SK-N-SH (cell line): ENCODE measurements around the gene EXPH5. TPM values are rescaled to one million over a fixed set of nuclear protein-coding genes. Genes with fewer than 3 reads are reported as not detected.

ENCODE experiments used
- CTCF ChIA-PET: fragments of 300-600, 350-600 bp; formaldehyde crosslinking; extraction: SDS; loops from one replicate; lab custom pipeline; 2021; lab: Yijun Ruan, JAX
- POLR2A ChIA-PET: fragments of 350-600 bp; sonication (Branson Sonifier 250); formaldehyde crosslinking; extraction: SDS; loops from one replicate; lab custom pipeline; 2020; ENCODE audit warnings: antibody characterized with exemption, inconsistent platforms; lab: Yijun Ruan, JAX
- DNase-seq: peaks from one replicate; pipeline ENCODE4 v3.0.0; 2012
- H2AFZ ChIP-seq: fragments of 200-600 bp; sonication (generic); 2 replicates; pipeline ENCODE4 v1.8.1; 2016; ENCODE audit warnings: antibody characterized with exemption, mild to moderate bottlenecking, low read depth
- H3F3A ChIP-seq: fragments of 200-600 bp; sonication (generic); replicated peaks from 2 replicates; pipeline ENCODE3; 2016; ENCODE audit warnings: antibody characterized with exemption, mild to moderate bottlenecking; ENCODE audit not compliant: insufficient read depth
- H3K27ac ChIP-seq, 2 experiments: fragments of 200-500 bp in 1 of 2; fragments of 200-600 bp in 1 of 2; sonication (Bioruptor generic) in 1 of 2; sonication (generic), shearing (Covaris generic) in 1 of 2; 2 replicates each; pipeline versions ENCODE4 v1.5.1 to v1.6.1; 2014 to 2016; ENCODE audit warnings: low read depth in 2 of 2, inconsistent platforms in 1 of 2, low read length in 1 of 2, mild to moderate bottlenecking in 1 of 2, mixed read lengths in 1 of 2
- H3K27me3 ChIP-seq: fragments of 200-600 bp; sonication (generic), shearing (Covaris generic); 2 replicates; pipeline ENCODE4 v1.6.1; 2016; ENCODE audit warnings: mixed run types; ENCODE audit not compliant: insufficient read depth
- H3K36me3 ChIP-seq, 2 experiments: fragments of 200-500 bp in 1 of 2; fragments of 200-600 bp in 1 of 2; sonication (Bioruptor generic) in 1 of 2; sonication (generic) in 1 of 2; replicated peaks in 1 of 2; 2 replicates each; pipeline versions ENCODE3 to v1.5.1; 2014 to 2016; ENCODE audit warnings: low read length in 1 of 2, mild to moderate bottlenecking in 1 of 2; ENCODE audit not compliant: insufficient read depth in 2 of 2, control insufficient read depth in 1 of 2
- H3K4me1 ChIP-seq, 2 experiments: fragments of 200-500 bp in 1 of 2; fragments of 200-600 bp in 1 of 2; sonication (Bioruptor generic) in 1 of 2; sonication (generic), shearing (Covaris generic) in 1 of 2; 2 replicates each; pipeline versions ENCODE4 v1.5.1 to v1.6.1; 2014 to 2016; ENCODE audit warnings: low read depth in 1 of 2, low read length in 1 of 2, mixed run types in 1 of 2; ENCODE audit not compliant: insufficient read depth in 2 of 2, control insufficient read depth in 1 of 2
- H3K4me2 ChIP-seq: fragments of 200-600 bp; sonication (generic), shearing (Covaris generic); 2 replicates; pipeline ENCODE4 v1.6.1; 2017; ENCODE audit warnings: mixed run types
- H3K4me3 ChIP-seq, 2 experiments: fragments of 200-500 bp in 1 of 2; fragments of 200-600 bp in 1 of 2; sonication (Bioruptor generic) in 1 of 2; sonication (generic), shearing (Covaris generic) in 1 of 2; 2 replicates each; pipeline versions ENCODE4 v1.5.1 to v1.8.1; 2014 to 2016; ENCODE audit warnings: low read depth in 2 of 2, inconsistent platforms in 1 of 2, low read length in 1 of 2, mild to moderate bottlenecking in 1 of 2, mixed read lengths in 1 of 2, moderate library complexity in 1 of 2
- H3K79me2 ChIP-seq: fragments of 200-600 bp; sonication (generic); 2 replicates; pipeline ENCODE4 v1.8.1; 2017; ENCODE audit warnings: mild to moderate bottlenecking; ENCODE audit not compliant: insufficient read depth
- H3K9ac ChIP-seq: fragments of 200-600 bp; sonication (generic); 2 replicates; pipeline ENCODE4 v1.6.1; 2017; ENCODE audit warnings: mixed run types
- H3K9me2 ChIP-seq: fragments of 200-600 bp; sonication (generic); 2 replicates; pipeline ENCODE4 v1.6.1; 2017; ENCODE audit warnings: mixed run types
- H3K9me3 ChIP-seq: fragments of 200-600 bp; sonication (generic); 2 replicates; pipeline ENCODE4 v1.6.1; 2017; ENCODE audit warnings: mixed run types, mild to moderate bottlenecking, moderate library complexity
- H4K20me1 ChIP-seq: fragments of 200-600 bp; sonication (generic); 2 replicates; pipeline ENCODE4 v1.6.1; 2017; ENCODE audit warnings: mild to moderate bottlenecking, mixed run types; ENCODE audit not compliant: insufficient read depth
- CHD2 ChIP-seq: fragments of 150-350 bp; IDR thresholded peaks from 2 replicates; pipeline ENCODE4 v1.6.1; 2018; ENCODE audit warnings: low read length; ENCODE audit not compliant: partially characterized antibody
- EZH2phosphoT487 ChIP-seq: fragments of 200-600 bp; sonication (generic); IDR thresholded peaks from 2 replicates; pipeline ENCODE4 v1.6.1; 2017; ENCODE audit warnings: low read depth, mixed run types, mild to moderate bottlenecking, antibody characterized with exemption, moderate library complexity, borderline replicate concordance
- FOSL2 ChIP-seq: IDR thresholded peaks from 2 replicates; pipeline ENCODE4 v1.4.0; 2012; ENCODE audit warnings: low read depth, mild to moderate bottlenecking, moderate library complexity, borderline replicate concordance
- FOXM1 ChIP-seq: IDR thresholded peaks from 2 replicates; pipeline ENCODE4 v1.4.0; 2012; ENCODE audit warnings: low read depth, mild to moderate bottlenecking
- MXI1 ChIP-seq: IDR thresholded peaks from 2 replicates; pipeline ENCODE4 v1.6.1; 2012; ENCODE audit warnings: mild to moderate bottlenecking, low read depth, low read length, improper control_type of control experiment
- NFIC ChIP-seq: IDR thresholded peaks from 2 replicates; pipeline ENCODE4 v1.4.0; 2012; ENCODE audit warnings: borderline replicate concordance
- NRF1 ChIP-seq: IDR thresholded peaks from 2 replicates; pipeline ENCODE4 v1.6.1; 2012; ENCODE audit warnings: low read depth, mild to moderate bottlenecking, low read length
- RAD21 ChIP-seq: IDR thresholded peaks from 2 replicates; pipeline ENCODE4 v1.6.1; 2012; ENCODE audit warnings: mild to moderate bottlenecking, low read length
- RFX5 ChIP-seq: IDR thresholded peaks from 2 replicates; pipeline ENCODE4 v1.6.1; 2012; ENCODE audit warnings: mild to moderate bottlenecking, improper control_type of control experiment, low read length
- RXRA ChIP-seq: IDR thresholded peaks from 2 replicates; pipeline ENCODE4 v1.4.0; 2012; ENCODE audit warnings: low read depth, mild to moderate bottlenecking, borderline replicate concordance
- TAF1 ChIP-seq: IDR thresholded peaks from 2 replicates; pipeline ENCODE4 v1.6.1; 2012; ENCODE audit warnings: low read depth, mild to moderate bottlenecking, low read length, moderate library complexity, borderline replicate concordance
- TCF12 ChIP-seq: IDR thresholded peaks from 2 replicates; pipeline ENCODE4 v1.4.0; 2012
- TEAD4 ChIP-seq: IDR thresholded peaks from 2 replicates; pipeline ENCODE4 v1.4.0; 2012; ENCODE audit warnings: mild to moderate bottlenecking, borderline replicate concordance; ENCODE audit not compliant: insufficient read depth
- USF1 ChIP-seq: IDR thresholded peaks from 2 replicates; pipeline ENCODE4 v1.4.0; 2012; ENCODE audit warnings: low read depth, borderline replicate concordance
- WGBS: methylation state at CpG from one replicate; pipeline ENCODE4 v1.1.6; 2017; ENCODE audit warnings: low lambda C conversion rate; 5-methylcytosine and 5-hydroxymethylcytosine counted together
- polyA plus RNA-seq, 3 experiments: library from polyadenylated mRNA; depleted of rRNA; stranded (reverse); fragments of >200 nt; gene quantifications; 2 replicates each; pipeline ENCODE4 v1.2.3, GENCODE V29; 2012
- TF ChIP-seq, protein P1 (sequence below): fragments of 200-600 bp; sonication (generic); IDR thresholded peaks from 2 replicates; pipeline ENCODE4 v1.6.1; 2017; ENCODE audit warnings: antibody characterized with exemption, mild to moderate bottlenecking, moderate library complexity
- TF ChIP-seq, protein P2 (sequence below): IDR thresholded peaks from 2 replicates; pipeline ENCODE4 v1.4.0; 2012; ENCODE audit warnings: low read depth
- TF ChIP-seq, protein P3 (sequence below): IDR thresholded peaks from 2 replicates; pipeline ENCODE4 v1.4.0; 2012; ENCODE audit warnings: low read depth, borderline replicate concordance
- TF ChIP-seq, protein P4 (sequence below): IDR thresholded peaks from 2 replicates; pipeline ENCODE4; 2012

The EXPH5 gene
- polyA plus RNA-seq, 1 of the 3 experiments (the other 2 are of a cell fraction) = 0.05 TPM

DNA sequence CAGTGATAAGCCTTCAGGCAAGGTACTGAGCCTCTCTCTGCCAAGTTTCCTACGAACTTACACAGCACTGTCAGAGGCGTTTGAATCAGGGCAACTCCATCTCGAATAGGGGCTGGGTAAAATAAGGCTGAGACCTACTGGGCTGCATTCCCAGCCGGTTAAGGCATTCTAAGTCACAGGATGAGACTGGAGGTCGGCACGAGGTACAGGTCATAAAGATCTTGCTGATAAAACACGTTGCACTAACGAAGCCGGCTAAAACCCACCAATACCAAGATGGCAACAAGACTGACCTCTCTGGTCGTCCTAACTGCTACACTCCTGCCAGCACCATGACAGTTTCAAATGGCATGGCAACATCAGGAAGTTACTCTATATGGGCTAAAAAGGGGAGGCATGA lies 75.0 kb downstream of the EXPH5 start:
- no peak overlapping the region for H3K9ac ChIP-seq
- TF ChIP-seq, protein P1, sequence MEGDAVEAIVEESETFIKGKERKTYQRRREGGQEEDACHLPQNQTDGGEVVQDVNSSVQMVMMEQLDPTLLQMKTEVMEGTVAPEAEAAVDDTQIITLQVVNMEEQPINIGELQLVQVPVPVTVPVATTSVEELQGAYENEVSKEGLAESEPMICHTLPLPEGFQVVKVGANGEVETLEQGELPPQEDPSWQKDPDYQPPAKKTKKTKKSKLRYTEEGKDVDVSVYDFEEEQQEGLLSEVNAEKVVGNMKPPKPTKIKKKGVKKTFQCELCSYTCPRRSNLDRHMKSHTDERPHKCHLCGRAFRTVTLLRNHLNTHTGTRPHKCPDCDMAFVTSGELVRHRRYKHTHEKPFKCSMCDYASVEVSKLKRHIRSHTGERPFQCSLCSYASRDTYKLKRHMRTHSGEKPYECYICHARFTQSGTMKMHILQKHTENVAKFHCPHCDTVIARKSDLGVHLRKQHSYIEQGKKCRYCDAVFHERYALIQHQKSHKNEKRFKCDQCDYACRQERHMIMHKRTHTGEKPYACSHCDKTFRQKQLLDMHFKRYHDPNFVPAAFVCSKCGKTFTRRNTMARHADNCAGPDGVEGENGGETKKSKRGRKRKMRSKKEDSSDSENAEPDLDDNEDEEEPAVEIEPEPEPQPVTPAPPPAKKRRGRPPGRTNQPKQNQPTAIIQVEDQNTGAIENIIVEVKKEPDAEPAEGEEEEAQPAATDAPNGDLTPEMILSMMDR = no peak
- TF ChIP-seq FOXM1 (no peak), FOSL2 (no peak), TCF12 (no peak), RAD21 (no peak), USF1 (no peak), NFIC (no peak), RXRA (no peak), EZH2phosphoT487 (no peak), NRF1 (no peak), RFX5 (no peak), TAF1 (no peak), TEAD4 (no peak), MXI1 (no peak), CHD2 (no peak)
- TF ChIP-seq, protein P2, sequence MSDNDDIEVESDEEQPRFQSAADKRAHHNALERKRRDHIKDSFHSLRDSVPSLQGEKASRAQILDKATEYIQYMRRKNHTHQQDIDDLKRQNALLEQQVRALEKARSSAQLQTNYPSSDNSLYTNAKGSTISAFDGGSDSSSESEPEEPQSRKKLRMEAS = no peak
- TF ChIP-seq, protein P3, sequence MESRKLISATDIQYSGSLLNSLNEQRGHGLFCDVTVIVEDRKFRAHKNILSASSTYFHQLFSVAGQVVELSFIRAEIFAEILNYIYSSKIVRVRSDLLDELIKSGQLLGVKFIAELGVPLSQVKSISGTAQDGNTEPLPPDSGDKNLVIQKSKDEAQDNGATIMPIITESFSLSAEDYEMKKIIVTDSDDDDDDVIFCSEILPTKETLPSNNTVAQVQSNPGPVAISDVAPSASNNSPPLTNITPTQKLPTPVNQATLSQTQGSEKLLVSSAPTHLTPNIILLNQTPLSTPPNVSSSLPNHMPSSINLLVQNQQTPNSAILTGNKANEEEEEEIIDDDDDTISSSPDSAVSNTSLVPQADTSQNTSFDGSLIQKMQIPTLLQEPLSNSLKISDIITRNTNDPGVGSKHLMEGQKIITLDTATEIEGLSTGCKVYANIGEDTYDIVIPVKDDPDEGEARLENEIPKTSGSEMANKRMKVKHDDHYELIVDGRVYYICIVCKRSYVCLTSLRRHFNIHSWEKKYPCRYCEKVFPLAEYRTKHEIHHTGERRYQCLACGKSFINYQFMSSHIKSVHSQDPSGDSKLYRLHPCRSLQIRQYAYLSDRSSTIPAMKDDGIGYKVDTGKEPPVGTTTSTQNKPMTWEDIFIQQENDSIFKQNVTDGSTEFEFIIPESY = no peak
- TF ChIP-seq, protein P4, sequence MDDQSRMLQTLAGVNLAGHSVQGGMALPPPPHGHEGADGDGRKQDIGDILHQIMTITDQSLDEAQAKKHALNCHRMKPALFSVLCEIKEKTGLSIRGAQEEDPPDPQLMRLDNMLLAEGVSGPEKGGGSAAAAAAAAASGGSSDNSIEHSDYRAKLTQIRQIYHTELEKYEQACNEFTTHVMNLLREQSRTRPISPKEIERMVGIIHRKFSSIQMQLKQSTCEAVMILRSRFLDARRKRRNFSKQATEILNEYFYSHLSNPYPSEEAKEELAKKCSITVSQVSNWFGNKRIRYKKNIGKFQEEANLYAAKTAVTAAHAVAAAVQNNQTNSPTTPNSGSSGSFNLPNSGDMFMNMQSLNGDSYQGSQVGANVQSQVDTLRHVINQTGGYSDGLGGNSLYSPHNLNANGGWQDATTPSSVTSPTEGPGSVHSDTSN = no peak
- H2AFZ ChIP-seq = no peak overlapping the region
- H3F3A ChIP-seq = no peaks in the 10 kb centered on the region
- H4K20me1 ChIP-seq = no peaks in the 10 kb centered on the region
- H3K4me1 ChIP-seq = no peaks in the 10 kb centered on the region
- no peak overlapping the region for H3K4me3 ChIP-seq
- no peak overlapping the region for H3K27ac ChIP-seq
- 79% methylated on average over 10 of the region's 10 CpGs for WGBS
- H3K4me2 ChIP-seq = no peak overlapping the region
- ChIA-PET CTCF (interaction anchor here (1.3 kb wide), 1 partner anchor 25 kb away, joined by 3 read pairs; no protein-coding TSS in a partner anchor), POLR2A (no interaction called here)
- H3K9me2 ChIP-seq = no peaks in the 10 kb centered on the region
- no peaks in the 10 kb centered on the region for H3K9me3 ChIP-seq
- no peaks in the 10 kb centered on the region; the same call in 1 of the 2 replicates for H3K27me3 ChIP-seq
- H3K79me2 ChIP-seq = no peaks in the 10 kb centered on the region
- DNase-seq = no peak
- no peaks in the 10 kb centered on the region for H3K36me3 ChIP-seq
